ENCODE measurements around the gene BTBD9.

GRCh38 chr6:38234141-38234540 is 405.6 kb downstream of the BTBD9 start:
- TF ChIP-seq EZH2 (IDR thresholded peaks at IDR 0.05; ENCODE audit: insufficient read depth, low read length) (no peak), CTCF (IDR thresholded peaks at IDR 0.05; ENCODE audit: insufficient read depth, low read depth, low read length) (no peak)
